Right lobe of liver (tissue), 6 donors: ENCODE measurements around the gene TTLL6. TPM values are rescaled to one million over a fixed set of nuclear protein-coding genes. Genes with fewer than 3 reads are reported as not detected.

Source experiments
- ATAC-seq, 4 donors: fragments of 200-7000 bp; cut with Tn5 transposase; one replicate each; pipeline ENCODE4 v1.9.1; 2020; ENCODE audit warnings: mild to moderate bottlenecking in 4 of 4, moderate library complexity in 4 of 4
- DNase-seq, 3 donors: peaks; one replicate each; pipeline ENCODE4 v3.0.0-alpha.2; 2020
- H3K27ac ChIP-seq, 3 donors: fragments of 200-600 bp; one replicate each; pipeline ENCODE4 v1.8.0; 2022
- H3K27me3 ChIP-seq, 2 donors: fragments of 200-600 bp; one replicate each; pipeline ENCODE4 v1.8.0; 2022
- H3K36me3 ChIP-seq, 4 donors: fragments of 200-600 bp; sonication (generic) in 1 of 4; one replicate each; pipeline versions ENCODE4 v1.5.1 to v1.8.0; 2017 to 2022; ENCODE audit warnings: control low read depth in 1 of 4
- H3K4me1 ChIP-seq, 4 donors: fragments of 200-600 bp; sonication (generic) in 1 of 4; one replicate each; pipeline versions ENCODE4 v1.5.1 to v1.8.0; 2017 to 2022; ENCODE audit warnings: control low read depth in 1 of 4
- H3K4me3 ChIP-seq, 3 donors: fragments of 200-600 bp; one replicate each; pipeline ENCODE4 v1.8.0; 2022
- H3K9me3 ChIP-seq, 4 donors: fragments of 200-600 bp; sonication (generic) in 1 of 4; one replicate each; pipeline versions ENCODE4 v1.5.1 to v1.8.0; 2017 to 2022; ENCODE audit warnings: control low read depth in 1 of 4
- POLR2A ChIP-seq: fragments of 450-650 bp; IDR thresholded peaks from one replicate; pipeline ENCODE4 v1.6.1; 2017; ENCODE audit warnings: antibody characterized with exemption, mild to moderate bottlenecking
- WGBS: methylation state at CpG from one replicate; pipeline ENCODE4 v1.1.6; 2018; ENCODE audit warnings: low coverage, low lambda C conversion rate; ENCODE audit not compliant: insufficient coverage; ENCODE audit errors: missing lambda C conversion rate; 5-methylcytosine and 5-hydroxymethylcytosine counted together
- intact Hi-C, 2 donors: fragments of 100-400 bp; cut with DNase I; formaldehyde crosslinking; loops; one replicate each; pipeline versions ENCODE4 v1.11.2 to v1.14.1; 2022
- total RNA-seq, 6 experiments: library from RNA; depleted of rRNA in 2 of 6; stranded (reverse); fragments of >200 nt in 2 of 6; fragmentation: NEBNext Ultra II Directional in 3 of 6; extraction: Animal tissue kit (Norgen Biotek cat#: 25700) in 3 of 6; gene quantifications; one replicate each; pipeline versions ENCODE4 v1.1.0 to v1.2.4, GENCODE V29; 2016 to 2023
- TF ChIP-seq, protein P1 (sequence below), 4 donors: fragments of 200-600 bp in 3 of 4; fragments of 450-650 bp in 1 of 4; IDR thresholded peaks; one replicate each; pipeline versions ENCODE4 v1.5.1 to v1.8.0; 2016 to 2022; ENCODE audit warnings: antibody characterized with exemption in 4 of 4, mild to moderate bottlenecking in 2 of 4
- donor health status: DM: no; HTN: yes; CAD: no.
- donor health status: DM: no; HTN: no; CAD: no.
- donor health status: DM: no; HTN: no; CAD: no.
- donor health status: DM: no; HTN: yes; CAD: no.
- donor health status: DM: no; HTN: yes; CAD: no.

The TTLL6 gene
- total RNA-seq, 6 experiments from 2014 or later, result 0.12 TPM; not detected in 5

- H3K36me3 ChIP-seq, result no peaks in the 10 kb centered on the region
- H3K4me1 ChIP-seq, result no peaks in the 10 kb centered on the region
- intact Hi-C loops, result loop anchor here in 1 of 2 donors (10.0 kb wide), 1 partner anchor 55 kb away; no protein-coding TSS in a partner anchor
- H3K4me3 ChIP-seq, result no peak overlapping the region
- no peak for DNase-seq
- no peak for ATAC-seq
- peaks cover 12 to 76% of the 10 kb centered on the region in 2 donors for H3K27me3 ChIP-seq
- 36% methylated on average over 3 of the region's 3 CpGs for WGBS
- H3K9me3 ChIP-seq, result no peaks in the 10 kb centered on the region
- no peak overlapping the region for H3K27ac ChIP-seq
- no peak for TF ChIP-seq POLR2A
- TF ChIP-seq, protein P1, sequence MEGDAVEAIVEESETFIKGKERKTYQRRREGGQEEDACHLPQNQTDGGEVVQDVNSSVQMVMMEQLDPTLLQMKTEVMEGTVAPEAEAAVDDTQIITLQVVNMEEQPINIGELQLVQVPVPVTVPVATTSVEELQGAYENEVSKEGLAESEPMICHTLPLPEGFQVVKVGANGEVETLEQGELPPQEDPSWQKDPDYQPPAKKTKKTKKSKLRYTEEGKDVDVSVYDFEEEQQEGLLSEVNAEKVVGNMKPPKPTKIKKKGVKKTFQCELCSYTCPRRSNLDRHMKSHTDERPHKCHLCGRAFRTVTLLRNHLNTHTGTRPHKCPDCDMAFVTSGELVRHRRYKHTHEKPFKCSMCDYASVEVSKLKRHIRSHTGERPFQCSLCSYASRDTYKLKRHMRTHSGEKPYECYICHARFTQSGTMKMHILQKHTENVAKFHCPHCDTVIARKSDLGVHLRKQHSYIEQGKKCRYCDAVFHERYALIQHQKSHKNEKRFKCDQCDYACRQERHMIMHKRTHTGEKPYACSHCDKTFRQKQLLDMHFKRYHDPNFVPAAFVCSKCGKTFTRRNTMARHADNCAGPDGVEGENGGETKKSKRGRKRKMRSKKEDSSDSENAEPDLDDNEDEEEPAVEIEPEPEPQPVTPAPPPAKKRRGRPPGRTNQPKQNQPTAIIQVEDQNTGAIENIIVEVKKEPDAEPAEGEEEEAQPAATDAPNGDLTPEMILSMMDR (IDR thresholded peaks at IDR 0.05), result no peak
Measured at GRCh38 chr17:48730240-48730550, 86.8 kb downstream of the TTLL6 start.

- no peaks in the 10 kb centered on the region for H3K36me3 ChIP-seq
- no peak overlapping the region for H3K27ac ChIP-seq
- H3K4me3 ChIP-seq, result no peak overlapping the region
- intact Hi-C loops, result loop anchor here (10.0 kb wide), 1 partner anchor 55 kb away; no protein-coding TSS in a partner anchor
- 10% methylated on average over 11 of the region's 19 CpGs for WGBS
- TF ChIP-seq, protein P1 (IDR thresholded peaks at IDR 0.05), result no peak
- no peak for TF ChIP-seq POLR2A
- no peaks in the 10 kb centered on the region for H3K9me3 ChIP-seq
- DNase-seq (no peak), ATAC-seq (no peak)
- H3K4me1 ChIP-seq, result peaks cover 0 to 4% (median 0%) of the 10 kb centered on the region in 4 donors
- peaks cover 12 to 80% of the 10 kb centered on the region in 2 donors for H3K27me3 ChIP-seq
Measured at GRCh38 chr17:48729335-48730239, 87.4 kb downstream of the TTLL6 start.

- Histone ChIP-seq H3K27ac (no peak within 1 kb of the TSS), H3K4me3 (no peak within 1 kb of the TSS), H3K9me3 (no peaks in the 10 kb centered on the region), H3K27me3 (peaks cover 14 to 79% of the 10 kb centered on the region in 2 donors), H3K36me3 (no peaks in the 10 kb centered on the region), H3K4me1 (peaks cover 0 to 9% (median 0%) of the 10 kb centered on the region in 4 donors)
- ATAC-seq (no peak), DNase-seq (no peak)
- whole genome bisulfite sequencing, result 3% methylated on average over 27 of the region's 55 CpGs
- intact Hi-C loops, result loop anchor here in 1 of 2 donors (10.0 kb wide), 1 partner anchor 56 kb away; no protein-coding TSS in a partner anchor
- TF ChIP-seq POLR2A, result no peak
- TF ChIP-seq, protein P1 (IDR thresholded peaks at IDR 0.05), result no peak
Measured at GRCh38 chr17:48728232-48729231, 88.5 kb downstream of the TTLL6 start, which contains the start of gene HOXB13. TSS of gene HOXB13 (minus strand) at chr17:48728750. CDS start at chr17:48728593, 157 bp downstream.

GRCh38 chr17:48727415-48728175 is 89.4 kb downstream of the TTLL6 start:
- DNase-seq (no peak), ATAC-seq (no peak)
- Histone ChIP-seq H3K4me1 (peaks cover 0 to 9% (median 0%) of the 10 kb centered on the region in 4 donors), H3K27me3 (peaks cover 9 to 78% of the 10 kb centered on the region in 2 donors), H3K36me3 (no peaks in the 10 kb centered on the region), H3K4me3 (no peak overlapping the region), H3K9me3 (no peaks in the 10 kb centered on the region), H3K27ac (no peak overlapping the region)
- intact Hi-C loops, result loop anchor here in 1 of 2 donors (10.0 kb wide), 1 partner anchor 57 kb away; no protein-coding TSS in a partner anchor
- WGBS, result 30% methylated on average over 7 of the region's 9 CpGs
- no peak for TF ChIP-seq POLR2A
